ENCODE data around the gene RNF223.
A peak's percentile ranks its signal among the peaks of the same experiment; 100 is the strongest.
"Not testable (repeated sequence)": the region's sequence is repeated elsewhere in the genome, so short reads cannot be mapped to it uniquely, and the experiment has no call there.

The RNF223 gene

DNA sequence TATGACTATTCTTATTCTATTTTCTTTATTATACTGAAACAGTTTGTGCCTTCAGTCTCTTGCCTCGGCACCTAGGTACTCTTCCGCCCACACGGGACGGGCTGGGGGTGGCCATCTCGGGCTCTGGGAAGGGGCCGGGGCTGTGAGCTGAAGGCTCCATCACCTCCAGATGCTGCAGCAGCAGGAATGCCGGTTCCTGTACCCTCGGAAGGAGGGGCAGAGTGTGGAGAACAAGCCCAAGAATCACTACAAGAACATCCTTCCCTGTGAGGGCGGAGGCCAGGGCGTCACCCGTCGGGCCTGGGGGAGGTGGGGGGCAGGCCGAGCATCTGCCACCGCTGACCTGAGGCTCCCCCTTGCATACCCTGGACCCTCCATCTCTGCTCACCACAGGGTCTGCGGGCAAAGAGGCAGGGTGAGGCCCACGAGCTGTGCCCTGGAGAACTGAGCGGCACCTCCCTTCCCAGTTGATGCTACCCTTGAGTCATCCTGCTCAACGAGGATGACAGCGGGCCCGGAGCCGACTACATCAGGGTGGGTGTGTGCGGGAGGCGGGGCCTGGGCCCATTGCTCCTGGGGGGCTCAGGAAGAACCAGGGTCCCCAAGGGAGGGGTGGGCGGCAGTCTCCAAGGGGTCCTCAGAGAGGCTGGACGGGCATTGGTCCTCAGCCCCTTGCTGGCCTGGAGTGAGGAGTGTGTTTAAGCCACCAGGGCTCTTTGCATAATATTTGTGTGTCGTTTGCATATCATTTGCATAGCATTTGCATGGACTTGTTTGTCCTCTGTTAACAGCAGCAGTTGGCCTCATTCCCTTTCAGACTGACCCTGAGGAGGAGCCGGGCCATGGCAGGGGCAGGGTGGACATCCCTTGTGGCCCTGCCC is 7.5 kb downstream of the RNF223 start:
- in situ Hi-C loops (cut with HindIII; ENCODE audit: low sequenced_read_pairs) = no loop called here
- no peak overlapping the region for H3K4me3 ChIP-seq (ENCODE audit: low read depth, low read length)
- DNase-seq (ENCODE audit: low read depth) = no peak
- TF ChIP-seq, protein P1, sequence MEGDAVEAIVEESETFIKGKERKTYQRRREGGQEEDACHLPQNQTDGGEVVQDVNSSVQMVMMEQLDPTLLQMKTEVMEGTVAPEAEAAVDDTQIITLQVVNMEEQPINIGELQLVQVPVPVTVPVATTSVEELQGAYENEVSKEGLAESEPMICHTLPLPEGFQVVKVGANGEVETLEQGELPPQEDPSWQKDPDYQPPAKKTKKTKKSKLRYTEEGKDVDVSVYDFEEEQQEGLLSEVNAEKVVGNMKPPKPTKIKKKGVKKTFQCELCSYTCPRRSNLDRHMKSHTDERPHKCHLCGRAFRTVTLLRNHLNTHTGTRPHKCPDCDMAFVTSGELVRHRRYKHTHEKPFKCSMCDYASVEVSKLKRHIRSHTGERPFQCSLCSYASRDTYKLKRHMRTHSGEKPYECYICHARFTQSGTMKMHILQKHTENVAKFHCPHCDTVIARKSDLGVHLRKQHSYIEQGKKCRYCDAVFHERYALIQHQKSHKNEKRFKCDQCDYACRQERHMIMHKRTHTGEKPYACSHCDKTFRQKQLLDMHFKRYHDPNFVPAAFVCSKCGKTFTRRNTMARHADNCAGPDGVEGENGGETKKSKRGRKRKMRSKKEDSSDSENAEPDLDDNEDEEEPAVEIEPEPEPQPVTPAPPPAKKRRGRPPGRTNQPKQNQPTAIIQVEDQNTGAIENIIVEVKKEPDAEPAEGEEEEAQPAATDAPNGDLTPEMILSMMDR (IDR thresholded peaks at IDR 0.05; ENCODE audit: low read depth, low read length, missing control alignments) = no peak

- DNase-seq (ENCODE audit: low read depth); in situ Hi-C loops (cut with HindIII; ENCODE audit: low sequenced_read_pairs); H3K4me3 ChIP-seq (ENCODE audit: low read depth, low read length): not testable (repeated sequence)
Measured at GRCh38 chr1:1065940-1066304, 8.2 kb downstream of the RNF223 start.

DNA sequence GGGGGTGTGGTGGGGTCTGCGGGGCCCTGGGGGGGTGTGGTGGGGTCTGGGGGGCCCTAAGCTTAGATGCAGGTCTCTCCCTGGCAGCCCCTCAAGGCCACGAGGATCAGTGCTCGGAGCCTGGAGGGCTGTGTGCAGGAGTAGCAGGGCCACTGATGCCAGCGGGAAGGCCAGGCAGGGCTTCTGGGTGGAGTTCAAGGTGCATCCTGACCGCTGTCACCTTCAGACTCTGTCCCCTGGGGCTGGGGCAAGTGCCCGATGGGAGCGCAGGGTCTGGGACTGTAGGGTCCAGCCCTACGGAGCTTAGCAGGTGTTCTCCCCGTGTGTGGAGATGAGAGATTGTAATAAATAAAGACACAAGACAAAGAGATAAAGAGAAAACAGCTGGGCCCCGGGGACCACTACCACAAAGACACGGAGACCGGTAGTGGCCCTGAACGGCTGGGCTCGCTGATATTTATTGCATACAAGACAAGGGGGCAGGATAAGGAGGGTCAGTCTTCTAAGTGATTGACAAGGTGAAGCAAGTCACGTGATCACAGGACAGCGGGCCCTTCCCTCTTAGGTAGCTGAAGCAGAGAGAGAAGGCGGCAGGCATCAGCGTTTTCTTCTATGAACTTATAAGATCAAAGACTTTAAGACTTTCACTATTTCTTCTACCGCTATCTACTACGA is 8.7 kb downstream of the RNF223 start:
- no peak for DNase-seq (ENCODE audit: low read depth)

GRCh38 chr1:1063945-1064831 is 9.9 kb downstream of the RNF223 start:
- DNase-seq (ENCODE audit: low read depth) = peak; percentile 80
- in situ Hi-C loops (cut with HindIII; ENCODE audit: low sequenced_read_pairs) = no loop called here
- TF ChIP-seq, protein P1 (IDR thresholded peaks at IDR 0.05; ENCODE audit: low read depth, low read length, missing control alignments) = peak; percentile 78
- no peak overlapping the region for H3K4me3 ChIP-seq (ENCODE audit: low read depth, low read length)

More for the DNA sequence above, 8.7 kb downstream of the RNF223 start:
- in situ Hi-C loops (cut with HindIII; ENCODE audit: low sequenced_read_pairs) = no loop called here
- no peak overlapping the region for H3K4me3 ChIP-seq (ENCODE audit: low read depth, low read length)
- TF ChIP-seq, protein P1 (IDR thresholded peaks at IDR 0.05; ENCODE audit: low read depth, low read length, missing control alignments) = no peak

DNA sequence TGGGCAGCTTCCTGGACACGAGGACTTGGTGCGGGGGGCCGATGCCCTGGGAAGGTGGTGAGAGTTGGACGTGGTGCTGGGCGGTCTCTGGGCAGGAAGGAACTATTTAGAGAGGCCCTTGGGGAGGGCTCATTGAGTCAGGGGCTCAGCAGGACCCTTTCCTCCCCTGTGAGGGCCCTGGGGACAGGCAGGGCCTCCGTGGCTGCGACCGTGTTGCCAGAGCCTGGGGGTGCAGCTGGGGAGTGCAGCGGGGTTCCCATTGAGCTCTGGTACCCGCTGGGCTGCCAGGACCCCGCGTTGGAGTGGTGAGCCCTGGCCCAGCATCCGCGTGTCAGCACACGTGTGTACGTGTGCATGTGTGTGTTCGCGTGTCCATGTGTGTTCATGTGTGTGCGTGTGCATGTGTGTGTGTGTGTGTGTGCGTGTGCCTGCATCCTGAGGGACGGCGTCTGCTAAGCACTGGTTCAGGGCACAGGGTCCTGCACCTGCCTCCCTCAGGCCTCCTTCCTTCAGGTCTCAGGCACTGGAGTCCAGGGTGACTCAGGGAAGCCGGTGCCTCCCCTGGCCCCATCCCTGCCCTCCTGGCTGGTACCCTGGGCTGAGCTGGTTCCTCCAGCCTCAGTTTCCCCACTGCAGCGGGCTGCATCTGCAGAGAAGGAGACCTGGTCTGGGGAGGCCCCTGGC is 10.7 kb downstream of the RNF223 start:
- in situ Hi-C loops (cut with HindIII; ENCODE audit: low sequenced_read_pairs) = no loop called here
- no peak overlapping the region for H3K4me3 ChIP-seq (ENCODE audit: low read depth, low read length)
- TF ChIP-seq, protein P1 (IDR thresholded peaks at IDR 0.05; ENCODE audit: low read depth, low read length, missing control alignments) = no peak

DNA sequence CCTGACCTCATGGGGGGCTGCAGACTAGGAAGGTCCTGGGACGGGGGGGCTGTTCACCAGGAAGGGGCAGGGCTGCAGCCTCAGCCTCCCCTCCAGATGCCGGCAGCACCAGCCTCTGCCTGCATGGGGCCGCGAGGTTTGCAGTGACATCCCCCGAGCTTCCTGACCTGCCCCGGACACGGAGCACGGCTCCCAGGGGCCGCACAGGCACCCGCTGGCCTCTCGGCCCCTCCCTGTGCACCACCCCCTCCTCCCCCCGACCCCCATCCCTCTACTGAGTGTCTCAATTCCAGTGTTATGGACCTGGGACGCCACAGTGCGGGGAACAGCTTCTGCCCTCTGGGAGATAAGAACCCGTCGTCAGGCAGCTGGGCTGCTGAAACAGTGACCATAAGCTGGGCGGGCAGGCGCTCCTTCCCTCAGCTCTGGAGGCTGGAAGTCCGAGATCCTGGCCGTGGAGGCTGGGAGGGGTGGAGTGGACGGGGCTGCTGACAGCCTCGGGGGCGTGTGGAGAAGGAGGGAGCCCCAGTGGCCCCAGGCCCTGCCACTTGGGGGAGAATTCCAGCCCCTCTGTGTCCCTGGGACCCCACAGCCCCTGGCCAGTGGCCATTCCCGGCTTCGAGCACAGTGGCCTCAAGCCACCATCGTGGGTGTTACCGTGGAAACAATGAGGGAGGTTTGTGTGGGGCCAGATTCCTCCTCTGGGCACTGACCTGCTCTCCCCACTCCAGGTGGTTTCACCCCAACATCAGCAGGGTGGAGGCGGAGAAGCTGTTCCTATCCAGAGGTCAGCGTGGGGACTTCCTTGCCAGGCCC is 11.6 kb downstream of the RNF223 start:
- DNase-seq (ENCODE audit: low read depth) = no peak
- in situ Hi-C loops (cut with HindIII; ENCODE audit: low sequenced_read_pairs) = no loop called here
- TF ChIP-seq, protein P1 (IDR thresholded peaks at IDR 0.05; ENCODE audit: low read depth, low read length, missing control alignments) = no peak
- H3K4me3 ChIP-seq (ENCODE audit: low read depth, low read length) = no peak overlapping the region

More for the DNA sequence above, 10.7 kb downstream of the RNF223 start:
- no peak for DNase-seq (ENCODE audit: low read depth)

Data from astrocyte of the cerebellum (primary cell).